Gastroesophageal sphincter (tissue), 3 donors: ENCODE results near the gene RBBP4.

Source experiments
- CTCF ChIP-seq, 4 experiments: fragments of 200-600 bp in 2 of 4; fragments of 450-650 bp in 2 of 4; sonication (generic) in 1 of 4; IDR thresholded peaks; one replicate each; pipeline ENCODE4 v1.5.1; 2017 to 2019; ENCODE audit warnings: antibody characterized with exemption in 4 of 4, mild to moderate bottlenecking in 2 of 4, moderate library complexity in 2 of 4
- POLR2A ChIP-seq, 2 donors: fragments of 450-650 bp; IDR thresholded peaks; one replicate each; pipeline ENCODE4 v1.6.1; 2017; ENCODE audit warnings: antibody characterized with exemption in 2 of 2, mild to moderate bottlenecking in 2 of 2, moderate library complexity in 1 of 2
- POLR2AphosphoS5 ChIP-seq: sonication (generic); formaldehyde crosslinking; IDR thresholded peaks from one replicate; pipeline ENCODE4 v1.6.1; 2017; ENCODE audit warnings: antibody characterized with exemption

GRCh38 chr1:32705516-32705915, 54.5 kb downstream of the RBBP4 start:
- no peak for TF ChIP-seq POLR2AphosphoS5
- no peak for TF ChIP-seq CTCF (IDR thresholded peaks at IDR 0.05)
- TF ChIP-seq POLR2A (IDR thresholded peaks at IDR 0.05) = no peak
